ENCODE data around the gene PRKAR1A.
A peak's percentile ranks its signal among the peaks of the same experiment; 100 is the strongest.

PRKAR1A gene

GRCh38 chr17:68562736-68563135, 50.5 kb downstream of the PRKAR1A start:
- no peak for TF ChIP-seq CTCF (IDR thresholded peaks at IDR 0.05; ENCODE audit: low read length, missing control alignments)
- DNase-seq (ENCODE audit: low read depth), result no peak
- no peak overlapping the region for H3K4me3 ChIP-seq (replicated peaks; ENCODE audit: low read depth, low read length)

- no peak overlapping the region for H3K4me3 ChIP-seq (replicated peaks; ENCODE audit: low read depth, low read length)
- DNase-seq (ENCODE audit: low read depth), result no peak
- TF ChIP-seq CTCF (IDR thresholded peaks at IDR 0.05; ENCODE audit: low read length, missing control alignments), result no peak
Measured at GRCh38 chr17:68564415-68565111, 52.3 kb downstream of the PRKAR1A start.

GRCh38 chr17:68565661-68566441, 53.6 kb downstream of the PRKAR1A start:
- H3K4me3 ChIP-seq (replicated peaks; ENCODE audit: low read depth, low read length), result no peak overlapping the region
- no peak for TF ChIP-seq CTCF (IDR thresholded peaks at IDR 0.05; ENCODE audit: low read length, missing control alignments)
- DNase-seq (ENCODE audit: low read depth), result no peak

GRCh38 chr17:68566442-68566738, 54.2 kb downstream of the PRKAR1A start:
- no peak for TF ChIP-seq CTCF (IDR thresholded peaks at IDR 0.05; ENCODE audit: low read length, missing control alignments)
- H3K4me3 ChIP-seq (replicated peaks; ENCODE audit: low read depth, low read length), result no peak overlapping the region
- DNase-seq (ENCODE audit: low read depth), result peak; percentile 13

- DNase-seq (ENCODE audit: low read depth), result no peak
- TF ChIP-seq CTCF (IDR thresholded peaks at IDR 0.05; ENCODE audit: low read length, missing control alignments), result no peak
- H3K4me3 ChIP-seq (replicated peaks; ENCODE audit: low read depth, low read length), result no peak overlapping the region
Measured at GRCh38 chr17:68567035-68567434, 54.8 kb downstream of the PRKAR1A start.

- no peak overlapping the region for H3K4me3 ChIP-seq (replicated peaks; ENCODE audit: low read depth, low read length)
- no peak for TF ChIP-seq CTCF (IDR thresholded peaks at IDR 0.05; ENCODE audit: low read length, missing control alignments)
- DNase-seq (ENCODE audit: low read depth), result no peak
Measured at GRCh38 chr17:68567581-68567980, 55.4 kb downstream of the PRKAR1A start.
